Natural killer cell (primary cell): ENCODE results near the gene UGGT1. TPM values are rescaled to one million over a fixed set of nuclear protein-coding genes. Genes with fewer than 3 reads are reported as not detected.
"Not testable (repeated sequence)": the region's sequence is repeated elsewhere in the genome, so short reads cannot be mapped to it uniquely, and the experiment has no call there.

Source experiments
- ATAC-seq, 3 donors: fragments of 150-1000 bp in 2 of 3; fragments of 200-7000 bp in 1 of 3; cut with Tn5 transposase; 1 replicate in 1 of 3; 2 replicates in 2 of 3; pipeline ENCODE4 v1.10.0; 2021; ENCODE audit warnings: mild to moderate bottlenecking in 2 of 3, moderate library complexity in 2 of 3
- DNase-seq, 2 donors: peaks; one replicate each; pipeline versions ENCODE4 v3.0.0 to v3.0.0-alpha.2; 2013 to 2021; ENCODE audit warnings: mixed read lengths in 1 of 2
- H3K27ac ChIP-seq: one replicate; pipeline ENCODE4 v1.5.1; 2013; ENCODE audit warnings: mild to moderate bottlenecking, low read length
- H3K27me3 ChIP-seq: one replicate; pipeline ENCODE4 v1.6.1; 2013; ENCODE audit warnings: low read length; ENCODE audit not compliant: control insufficient read depth, insufficient read depth
- H3K36me3 ChIP-seq: one replicate; pipeline ENCODE4 v1.6.1; 2013; ENCODE audit warnings: low read length; ENCODE audit not compliant: control insufficient read depth, insufficient read depth
- H3K4me1 ChIP-seq: one replicate; pipeline ENCODE4 v1.6.1; 2013; ENCODE audit warnings: low read length; ENCODE audit not compliant: control insufficient read depth, insufficient read depth
- H3K4me3 ChIP-seq: one replicate; pipeline ENCODE4 v1.5.1; 2013; ENCODE audit warnings: low read length
- H3K9me3 ChIP-seq: one replicate; pipeline ENCODE4 v1.6.1; 2013; ENCODE audit warnings: low read length; ENCODE audit not compliant: control insufficient read depth, insufficient read depth
- H3K27ac Mint-ChIP-seq, 2 donors: one replicate each; pipeline ENCODE4 v1.8.0; 2022; ENCODE audit warnings: mild to moderate bottlenecking in 2 of 2, mixed read lengths in 2 of 2, moderate library complexity in 1 of 2
- H3K27me3 Mint-ChIP-seq, 2 donors: one replicate each; pipeline ENCODE4 v1.8.0; 2022; ENCODE audit warnings: low read depth in 2 of 2, mixed read lengths in 2 of 2
- H3K36me3 Mint-ChIP-seq: one replicate; pipeline ENCODE4 v1.8.0; 2022; ENCODE audit warnings: mixed read lengths
- H3K4me1 Mint-ChIP-seq, 2 donors: one replicate each; pipeline ENCODE4 v1.8.0; 2022; ENCODE audit warnings: mixed read lengths in 2 of 2
- H3K4me3 Mint-ChIP-seq: one replicate; pipeline ENCODE4 v1.8.0; 2022; ENCODE audit warnings: mild to moderate bottlenecking, moderate library complexity, mixed read lengths
- H3K9me3 Mint-ChIP-seq, 2 donors: one replicate each; pipeline ENCODE4 v1.8.0; 2022; ENCODE audit warnings: mixed read lengths in 2 of 2
- CTCF ChIP-seq: fragments of 200-600 bp; IDR thresholded peaks from one replicate; pipeline ENCODE4 v1.8.0; 2022; ENCODE audit warnings: antibody characterized with exemption
- WGBS: methylation state at CpG from one replicate; pipeline ENCODE4 v1.1.7; 2013; ENCODE audit warnings: missing lambda C conversion rate; ENCODE audit not compliant: insufficient coverage; 5-methylcytosine and 5-hydroxymethylcytosine counted together
- intact Hi-C: fragments of 100-400 bp; cut with micrococcal nuclease; formaldehyde crosslinking; loops from one replicate; pipeline ENCODE4 v1.14.2; 2022
- total RNA-seq, 4 donors: library from RNA; stranded (reverse); fragments of 120-200 nt in 1 of 4; gene quantifications; one replicate each; pipeline versions ENCODE4 v1.2.3 to v1.2.4, GENCODE V29; 2013 to 2022

The UGGT1 gene
- total RNA-seq, 3 donors from 2014 or later (not counting 1 experiment from before 2014, with no cell fraction given): 48.2 to 70.3 (median 60.7) TPM

GRCh38 chr2:128208023-128208422 is 117.0 kb downstream of the UGGT1 start:
- no peak overlapping the region for H3K27ac ChIP-seq
- H3K9me3 Mint-ChIP-seq: no peaks in the 10 kb centered on the region
- no peaks in the 10 kb centered on the region for H3K4me1 Mint-ChIP-seq
- H3K36me3 Mint-ChIP-seq: no peaks in the 10 kb centered on the region
- no peaks in the 10 kb centered on the region for H3K27me3 Mint-ChIP-seq
- no peaks in the 10 kb centered on the region for H3K36me3 ChIP-seq
- no peak for ATAC-seq
- no peak overlapping the region for H3K4me3 ChIP-seq
- no peak overlapping the region for H3K4me3 Mint-ChIP-seq
- no peak for DNase-seq
- WGBS: 98% methylated on average over 23 of the region's 23 CpGs
- H3K4me1 ChIP-seq: no peaks in the 10 kb centered on the region
- H3K27ac Mint-ChIP-seq: no peak overlapping the region
- intact Hi-C loops: no loop called here
- H3K9me3 ChIP-seq: no peaks in the 10 kb centered on the region
- no peaks in the 10 kb centered on the region for H3K27me3 ChIP-seq
- no peak for TF ChIP-seq CTCF

GRCh38 chr2:128208631-128209324 is 117.8 kb downstream of the UGGT1 start:
- intact Hi-C loops, H3K27ac Mint-ChIP-seq, H3K4me1 Mint-ChIP-seq: not testable (repeated sequence)

GRCh38 chr2:128214251-128214650 is 123.3 kb downstream of the UGGT1 start:
- intact Hi-C loops: no loop called here
- no peak for TF ChIP-seq CTCF
- Mint-ChIP-seq H3K27me3 (no peaks in the 10 kb centered on the region), H3K9me3 (no peaks in the 10 kb centered on the region), H3K36me3 (no peaks in the 10 kb centered on the region), H3K4me1 (peaks cover 0 to 5% of the 10 kb centered on the region in 2 donors), H3K4me3 (no peak overlapping the region), H3K27ac (no peak overlapping the region)
- no peak overlapping the region for H3K4me3 ChIP-seq
- DNase-seq (no peak), ATAC-seq (no peak)
- H3K4me1 ChIP-seq: no peaks in the 10 kb centered on the region
- H3K27me3 ChIP-seq: no peaks in the 10 kb centered on the region
- H3K27ac ChIP-seq: no peak overlapping the region
- no peaks in the 10 kb centered on the region for H3K9me3 ChIP-seq
- H3K36me3 ChIP-seq: no peaks in the 10 kb centered on the region
- 90% methylated on average over 14 of the region's 14 CpGs for WGBS

More at GRCh38 chr2:128208631-128209324, 117.8 kb downstream of the UGGT1 start:
- not testable (repeated sequence) for H3K9me3 ChIP-seq, H3K36me3 Mint-ChIP-seq, H3K27ac ChIP-seq, H3K27me3 Mint-ChIP-seq, ATAC-seq, H3K9me3 Mint-ChIP-seq, H3K27me3 ChIP-seq, H3K4me1 ChIP-seq, H3K4me3 Mint-ChIP-seq, H3K36me3 ChIP-seq, H3K4me3 ChIP-seq, DNase-seq
- WGBS: 94% methylated on average over 22 of the region's 22 CpGs

- Histone ChIP-seq H3K27me3 (no peaks in the 10 kb centered on the region), H3K4me3 (no peak overlapping the region), H3K27ac (no peak overlapping the region), H3K9me3 (no peaks in the 10 kb centered on the region), H3K36me3 (no peaks in the 10 kb centered on the region), H3K4me1 (no peaks in the 10 kb centered on the region)
- no peak for DNase-seq
- Mint-ChIP-seq H3K4me1 (peaks cover 0 to 5% of the 10 kb centered on the region in 2 donors), H3K27ac (no peak overlapping the region), H3K36me3 (no peaks in the 10 kb centered on the region), H3K27me3 (no peaks in the 10 kb centered on the region), H3K4me3 (no peak overlapping the region), H3K9me3 (no peaks in the 10 kb centered on the region)
- 89% methylated on average over 13 of the region's 14 CpGs for WGBS
- no peak for TF ChIP-seq CTCF
- intact Hi-C loops: no loop called here
- no peak for ATAC-seq
Observed at GRCh38 chr2:128214866-128215460, 124.0 kb downstream of the UGGT1 start.
